GM21737 (cell line): ENCODE measurements around the gene PLD3.

Experiments used
- ATAC-seq: cut with Tn5 transposase; IDR thresholded peaks from one replicate; pipeline ENCODE4 v1.9.1; 2021; ENCODE audit warnings: mild to moderate bottlenecking, moderate library complexity; ENCODE audit not compliant: unreplicated experiment

The PLD3 gene

DNA sequence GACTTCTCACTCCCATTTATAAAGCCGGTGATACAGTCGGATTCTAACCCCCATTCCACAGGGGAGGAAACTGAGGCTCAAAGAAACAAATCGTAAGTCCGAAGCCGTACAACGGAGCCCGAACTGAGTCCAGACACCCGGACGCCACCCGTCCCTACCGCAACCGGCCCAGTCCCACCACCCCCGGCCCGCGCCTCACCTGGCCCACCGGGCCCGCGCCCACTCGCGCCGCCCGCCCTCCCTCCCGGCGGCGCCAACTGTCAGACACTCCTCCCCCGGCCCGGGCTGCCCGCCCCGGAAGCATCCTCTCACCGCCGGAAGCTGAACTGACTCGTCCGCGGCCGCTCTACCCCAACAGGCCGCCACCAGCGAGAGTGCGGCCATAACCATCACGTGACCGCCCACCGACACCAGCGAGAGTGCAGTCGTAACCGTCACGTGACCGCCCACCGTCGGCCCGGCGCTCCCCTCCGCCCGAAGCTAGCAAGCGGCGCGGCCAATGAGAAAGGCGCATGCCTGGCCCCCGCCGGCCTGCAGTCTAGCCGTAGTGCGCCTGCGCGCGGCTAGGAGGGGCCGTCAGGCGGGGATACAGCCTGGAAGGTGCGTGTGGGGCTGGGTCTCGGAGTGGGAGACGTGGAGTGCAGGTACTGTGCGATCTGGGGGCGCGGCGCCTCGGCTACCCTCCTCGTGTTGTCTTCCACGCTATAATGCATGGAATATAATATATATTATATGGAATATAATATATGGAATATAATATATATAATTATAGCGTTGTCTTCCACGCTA is at the start of gene PLD3, which contains the start of gene C19orf47:
Gene PLD3, plus strand, starts transcription at position 571 of the 789 bp plus-strand sequence. CDS start 17,789 bp downstream, outside the sequence.
Gene C19orf47, minus strand, starts transcription at position 273 of the 789 bp plus-strand sequence. CDS start 6,540 bp downstream, outside the sequence.
- ATAC-seq, result peak; percentile 92

DNA sequence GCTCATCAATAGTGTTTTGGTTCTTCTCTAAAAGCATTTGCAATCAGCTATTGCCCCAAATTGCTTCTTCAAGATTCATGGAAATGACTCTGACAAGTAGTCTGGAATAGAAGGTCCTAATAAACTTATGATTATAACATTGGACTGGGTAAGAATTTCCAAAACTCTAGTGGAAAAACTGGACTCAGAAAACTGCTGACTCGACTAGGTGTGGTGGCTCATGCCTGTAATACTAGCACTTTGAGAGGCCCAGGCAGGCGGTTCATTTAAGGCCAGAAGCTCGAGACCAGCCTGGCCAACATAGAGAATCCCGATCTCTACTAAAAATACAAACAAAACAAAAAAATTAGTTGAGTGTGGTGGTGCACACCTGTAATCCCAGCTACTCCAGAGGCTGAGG is 47.8 kb upstream of the PLD3 start:
- no peak for ATAC-seq

- ATAC-seq, result no peak
Observed at GRCh38 chr19:40302224-40303011, 46.1 kb upstream of the PLD3 start.

DNA sequence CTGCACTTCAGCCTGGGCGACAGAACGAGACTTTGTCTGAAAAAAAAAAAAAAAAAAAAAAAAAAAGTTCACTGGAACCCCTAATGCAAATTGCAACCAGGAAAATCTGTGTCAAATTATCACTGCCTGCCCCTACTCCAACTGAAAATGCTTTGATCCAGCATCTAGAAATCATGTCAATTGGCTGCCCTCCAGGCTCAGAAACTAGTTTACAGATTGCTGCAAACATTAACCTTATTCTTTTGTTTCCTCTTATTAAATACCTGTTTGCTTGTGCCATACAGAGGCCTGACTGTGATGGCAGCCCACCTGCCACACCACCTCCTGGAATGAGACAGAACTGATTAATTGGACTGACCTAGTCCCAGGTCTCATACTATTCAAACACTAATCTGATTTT is 44.7 kb upstream of the PLD3 start:
- ATAC-seq, result no peak

DNA sequence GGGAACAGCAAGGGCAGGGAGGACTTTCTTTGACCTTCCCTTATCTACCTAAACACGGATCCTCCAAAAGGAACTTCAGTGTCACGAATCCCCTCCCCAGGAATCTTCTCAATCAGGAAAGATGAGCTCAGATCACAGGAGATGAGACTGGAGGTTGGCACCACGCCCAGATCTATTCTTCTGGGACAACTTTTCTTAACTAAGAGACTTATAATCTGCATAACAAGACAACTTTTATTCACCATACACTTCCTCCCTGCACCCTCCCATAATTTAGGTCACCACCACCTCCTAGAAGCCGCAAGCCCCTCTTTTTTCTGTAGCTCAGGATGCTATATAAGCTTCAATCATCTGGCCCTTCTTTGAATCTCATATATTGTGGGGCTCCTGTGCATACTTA is 44.2 kb upstream of the PLD3 start:
- no peak for ATAC-seq

GRCh38 chr19:40305403-40305802 is 43.1 kb upstream of the PLD3 start:
- ATAC-seq, result no peak

DNA sequence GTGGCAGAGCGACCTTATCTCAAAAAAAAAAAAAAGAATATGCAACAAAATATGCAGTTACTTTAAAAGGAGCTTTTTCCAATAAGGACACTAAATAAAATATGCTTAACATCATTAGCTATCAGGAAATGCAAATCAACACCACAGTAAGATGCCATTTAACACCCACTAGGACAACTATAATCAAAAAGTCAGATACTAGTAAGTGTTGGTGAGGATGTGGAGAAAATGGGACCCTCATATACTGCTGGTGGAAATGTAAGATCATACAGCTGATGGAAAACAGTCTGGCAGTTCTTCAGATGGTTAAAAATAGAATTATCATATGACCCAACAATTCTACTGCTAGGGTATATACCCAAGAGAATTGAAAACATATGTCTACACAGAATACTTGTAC is 38.8 kb upstream of the PLD3 start:
- ATAC-seq, result no peak

GRCh38 chr19:40312533-40312932 is 36.0 kb upstream of the PLD3 start:
- ATAC-seq, result no peak

DNA sequence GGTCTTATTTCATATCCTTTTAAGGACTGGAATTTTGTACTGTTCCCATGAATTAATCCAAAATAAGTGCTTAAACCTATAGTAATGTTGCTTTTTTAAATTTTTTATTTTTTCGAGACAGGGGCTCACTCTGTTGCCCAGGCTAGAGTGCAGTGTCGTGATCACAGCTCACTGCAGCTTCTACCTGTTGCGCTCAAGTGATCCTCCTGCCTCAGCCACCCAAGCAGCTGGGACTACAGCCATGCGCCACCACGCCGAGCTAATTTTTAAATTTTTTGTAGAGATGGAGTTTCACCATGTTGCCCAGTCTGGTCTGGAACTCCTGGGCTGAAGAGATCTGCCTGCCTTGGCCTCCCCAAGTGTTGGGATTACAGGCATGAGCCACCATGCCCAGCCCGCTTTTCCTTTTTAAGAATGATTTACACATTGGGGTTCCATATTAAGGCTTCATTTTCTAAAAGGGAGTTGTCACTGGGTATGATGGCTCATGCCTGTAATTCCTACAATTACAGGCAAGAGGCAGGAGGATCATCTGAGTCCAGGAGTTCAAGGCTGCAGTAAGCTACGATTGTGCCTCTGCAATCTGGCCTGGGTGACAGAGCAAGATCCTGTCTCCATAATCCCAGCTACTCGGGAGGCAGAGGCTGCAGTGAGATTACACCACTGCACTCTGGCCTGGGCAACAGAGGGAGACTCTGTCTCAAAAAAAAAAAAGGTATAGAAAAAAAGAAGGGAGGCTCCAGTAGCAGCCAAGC is 35.1 kb upstream of the PLD3 start:
- ATAC-seq, result no peak

- no peak for ATAC-seq
Observed at GRCh38 chr19:40314656-40315055, 33.8 kb upstream of the PLD3 start.

DNA sequence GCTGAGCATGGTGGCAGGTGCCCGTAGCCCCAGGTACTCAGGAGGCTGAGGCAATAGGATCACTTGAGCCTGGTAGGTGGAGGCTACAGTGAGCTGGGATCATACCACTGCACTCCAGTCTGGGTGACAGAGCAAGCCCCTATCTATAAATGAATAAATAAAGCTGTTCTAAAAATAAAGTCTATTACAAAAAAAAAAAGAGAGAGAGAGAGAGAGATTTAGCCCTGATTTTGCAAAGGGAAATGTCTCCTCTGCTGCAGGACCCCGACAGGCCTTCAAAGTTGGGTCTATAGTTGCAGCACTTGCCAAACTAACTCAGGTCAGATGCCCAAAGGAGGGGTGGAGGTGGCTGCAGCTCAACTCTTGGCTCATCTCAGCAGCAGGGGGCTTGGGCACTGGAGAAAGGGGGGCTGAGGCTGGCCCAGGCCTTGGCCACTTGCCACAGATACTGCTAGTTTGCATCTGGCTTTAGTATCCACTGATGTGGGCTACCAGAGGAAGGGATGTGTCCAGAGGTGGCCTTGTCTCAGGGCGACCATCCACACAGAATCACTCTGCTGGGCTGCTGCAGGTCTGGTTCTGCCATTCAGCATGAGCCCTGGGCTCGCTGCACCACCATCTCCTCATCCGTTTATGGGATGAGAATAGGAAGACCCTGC is 32.6 kb upstream of the PLD3 start:
- ATAC-seq, result no peak

DNA sequence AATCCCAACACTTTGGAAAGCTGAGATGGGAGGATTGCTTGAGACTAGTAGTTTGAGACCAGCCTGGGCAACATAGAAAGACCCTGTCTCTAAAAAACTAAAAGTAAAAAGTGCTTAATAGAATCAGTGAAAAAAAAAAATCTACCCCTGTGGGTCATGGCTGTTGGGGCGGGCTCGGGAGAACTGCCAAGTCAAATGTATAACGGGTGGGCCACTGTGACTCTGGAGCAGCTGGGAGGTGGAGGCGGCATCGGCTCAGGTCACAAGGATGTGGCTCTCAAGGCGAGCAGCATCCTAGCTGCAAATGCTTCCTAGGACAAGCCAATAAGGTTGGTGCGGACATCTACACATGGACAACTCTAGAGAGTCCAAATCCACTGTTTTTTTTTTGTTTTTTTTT is 31.2 kb upstream of the PLD3 start:
- no peak for ATAC-seq

GRCh38 chr19:40320558-40320935 is 27.9 kb upstream of the PLD3 start:
- ATAC-seq, result no peak

DNA sequence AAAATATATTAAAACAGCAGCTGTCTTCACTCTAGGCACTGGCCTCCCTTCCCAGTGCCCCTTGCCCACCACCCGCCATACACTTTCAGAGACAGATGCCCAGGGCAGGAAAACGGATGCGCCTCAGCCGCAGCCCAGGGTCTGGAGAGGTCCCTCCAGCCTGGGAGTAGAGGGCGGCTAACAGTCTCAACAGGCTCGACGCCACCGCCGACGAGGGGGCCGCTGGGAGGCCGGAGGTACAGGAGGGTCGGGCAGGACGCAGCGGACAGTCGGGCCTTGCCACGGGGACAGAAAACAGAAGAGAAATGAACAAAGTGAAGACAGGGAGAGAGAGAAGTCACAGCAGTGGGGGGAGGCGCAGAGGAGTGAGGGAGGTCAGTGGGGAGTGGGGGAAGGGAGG is 27.4 kb upstream of the PLD3 start:
- no peak for ATAC-seq

DNA sequence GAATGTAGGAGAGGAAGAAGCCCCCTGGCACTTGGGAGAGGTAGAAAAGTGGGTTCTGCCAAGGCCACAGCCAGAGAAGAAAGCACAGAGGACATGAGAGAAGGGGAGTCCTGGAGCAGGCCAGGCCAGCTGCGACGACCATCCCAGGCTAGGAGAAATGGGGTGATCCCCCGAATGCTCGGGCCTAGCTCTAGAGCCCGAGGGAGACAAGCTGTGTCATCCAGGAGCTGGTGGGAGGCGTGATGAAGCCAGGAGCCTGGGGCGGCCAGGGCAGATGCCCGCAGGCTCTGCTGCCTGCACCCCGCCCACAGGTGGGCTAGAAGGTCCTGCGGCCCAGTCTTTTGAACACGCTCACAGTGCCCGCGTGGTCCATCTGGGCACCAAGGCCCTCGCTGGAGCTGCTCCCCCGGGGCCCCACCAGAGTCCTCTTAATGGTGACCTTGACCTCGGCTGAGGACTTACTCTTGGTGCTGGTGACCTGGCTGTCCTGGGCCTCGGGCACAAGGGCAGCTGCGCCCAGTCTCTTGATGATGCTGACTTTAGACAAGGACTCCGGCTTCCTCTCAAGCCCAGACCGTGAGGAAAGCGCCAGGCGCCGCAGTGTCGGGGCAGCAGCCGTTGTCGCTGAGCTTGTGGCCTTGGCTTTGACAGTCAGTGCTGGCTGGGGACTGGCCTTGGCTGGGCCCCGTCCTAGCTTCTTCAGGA is 26.8 kb upstream of the PLD3 start:
- no peak for ATAC-seq

DNA sequence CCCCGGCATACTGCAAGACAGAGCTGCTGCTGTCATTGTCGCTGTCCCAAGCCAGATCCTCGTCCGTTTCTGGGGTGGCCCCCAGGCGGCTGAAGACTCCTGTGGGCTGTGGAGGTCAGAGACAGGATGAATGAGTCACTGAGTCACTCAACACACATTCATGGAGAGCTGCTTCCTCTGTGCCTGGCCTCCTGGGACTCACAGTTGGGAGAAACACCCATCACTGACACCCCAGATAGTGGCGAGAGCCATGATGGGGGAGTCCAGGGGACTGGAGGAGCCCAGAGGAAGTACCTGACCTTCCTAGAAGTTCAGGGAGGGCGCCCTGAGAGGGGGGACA is 26.3 kb upstream of the PLD3 start:
- no peak for ATAC-seq

DNA sequence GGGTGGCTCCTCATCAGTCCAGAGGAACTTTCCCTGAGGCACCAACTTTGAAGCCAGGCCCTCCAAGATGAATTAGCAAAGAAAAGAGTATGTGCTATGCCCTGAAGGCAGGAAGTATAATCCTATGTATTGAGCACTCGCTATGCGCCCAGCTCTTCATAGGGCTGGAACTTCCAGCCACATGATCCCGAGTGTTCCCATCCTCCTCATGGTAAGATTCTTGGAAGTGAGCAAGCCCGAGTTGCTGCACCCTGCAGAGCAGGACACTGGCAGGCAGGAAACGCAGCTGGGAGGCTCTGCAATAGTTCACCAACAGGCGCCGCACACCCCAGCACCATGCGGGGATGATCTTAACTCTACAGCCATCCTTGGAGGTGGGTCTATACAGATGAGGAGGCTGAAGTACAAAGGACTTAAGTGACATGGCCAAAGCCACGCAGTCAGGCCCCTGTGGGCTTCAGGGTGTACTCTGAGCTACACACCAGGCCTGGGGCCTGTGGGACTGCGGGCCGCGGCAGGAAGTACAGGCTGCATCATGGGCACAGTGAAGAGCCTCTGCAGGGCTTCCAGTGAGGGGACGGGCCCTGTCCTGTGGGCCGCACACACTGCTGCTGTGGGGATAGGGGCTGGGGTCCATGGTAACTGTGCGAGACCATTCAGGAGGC is 25.4 kb upstream of the PLD3 start:
- ATAC-seq, result no peak

- ATAC-seq, result no peak
Observed at GRCh38 chr19:40323705-40324104, 24.8 kb upstream of the PLD3 start.

DNA sequence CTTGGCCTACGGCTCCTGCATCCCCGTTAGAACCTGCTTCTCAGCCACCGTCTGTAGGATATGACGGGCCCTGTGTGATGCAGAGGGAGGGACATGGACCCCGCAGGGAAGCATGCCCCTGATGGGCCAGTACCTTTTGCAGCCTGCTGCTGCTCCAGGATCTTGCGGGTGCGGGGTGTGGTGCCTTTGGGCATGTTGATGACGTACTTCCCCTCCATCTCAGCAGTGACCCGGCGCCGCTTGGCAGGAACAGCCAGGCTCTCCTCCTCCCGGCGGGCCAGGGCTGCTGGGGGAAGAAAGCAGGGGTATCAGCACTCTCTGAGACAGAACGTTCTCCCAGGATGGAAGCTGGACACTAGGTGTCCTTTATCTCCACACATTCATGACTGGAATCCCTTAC is 22.3 kb upstream of the PLD3 start:
- ATAC-seq, result no peak

DNA sequence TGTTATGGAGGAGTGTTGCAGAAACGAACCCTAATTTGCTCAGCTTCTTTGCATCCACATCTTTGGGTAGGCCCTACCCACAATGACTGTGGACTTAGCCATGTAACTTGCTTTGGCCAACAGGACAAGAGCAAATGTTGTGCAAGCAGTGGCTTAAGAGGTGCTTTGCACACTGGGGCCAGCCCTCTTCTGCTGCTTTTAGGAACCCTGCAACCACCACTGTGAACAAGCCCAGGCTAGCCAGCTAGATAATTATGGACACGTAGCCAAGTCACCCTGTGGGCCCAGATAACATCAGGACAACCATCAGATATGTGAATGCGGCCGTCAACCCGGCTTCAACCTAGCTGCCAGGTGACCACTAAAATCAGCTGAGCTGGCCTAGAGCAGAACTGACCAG is 17.4 kb upstream of the PLD3 start:
- no peak for ATAC-seq
